GM13976 (cell line): ENCODE measurements around the gene CTU1.

Experiments used
- DNase-seq: peaks from one replicate; pipeline ENCODE4 v3.0.0; 2012; ENCODE audit warnings: low spot score
- in situ Hi-C: fragments of 300-500 bp; cut with MboI; formaldehyde crosslinking; loops from one replicate; pipeline ENCODE4 v1.12.0; 2022; ENCODE audit warnings: low sequenced_read_pairs, mixed read lengths, inconsistent platforms; ENCODE audit not compliant: unreplicated experiment
- TF ChIP-seq, protein P1 (sequence below): IDR thresholded peaks from 2 replicates; pipeline ENCODE4 v1.5.1; 2012; ENCODE audit warnings: borderline replicate concordance, mild to moderate bottlenecking; ENCODE audit not compliant: insufficient read depth; ENCODE audit errors: extremely low read depth, missing control alignments, control extremely low read depth

The CTU1 gene

DNA sequence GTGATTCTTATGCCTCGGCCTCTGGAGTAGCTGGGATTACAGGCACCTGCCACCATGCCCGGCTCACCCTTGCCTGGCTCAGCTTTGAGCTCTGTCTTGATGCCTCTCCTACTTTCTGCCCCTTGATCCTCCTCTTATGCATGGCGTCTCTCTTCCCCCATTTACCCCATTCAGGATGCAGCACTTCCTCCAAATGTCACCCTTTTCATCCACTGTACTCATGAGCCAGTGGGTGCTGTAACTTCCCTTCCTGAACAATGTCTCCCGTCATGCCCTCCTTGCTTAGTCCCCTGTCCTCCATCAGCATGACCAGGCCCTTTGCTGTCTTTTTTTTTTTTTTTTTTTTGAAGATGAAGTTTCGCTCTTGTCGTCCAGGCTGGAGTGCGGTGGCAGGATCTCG, 13.0 kb upstream of the CTU1 start:
- DNase-seq = no peak
- TF ChIP-seq, protein P1, sequence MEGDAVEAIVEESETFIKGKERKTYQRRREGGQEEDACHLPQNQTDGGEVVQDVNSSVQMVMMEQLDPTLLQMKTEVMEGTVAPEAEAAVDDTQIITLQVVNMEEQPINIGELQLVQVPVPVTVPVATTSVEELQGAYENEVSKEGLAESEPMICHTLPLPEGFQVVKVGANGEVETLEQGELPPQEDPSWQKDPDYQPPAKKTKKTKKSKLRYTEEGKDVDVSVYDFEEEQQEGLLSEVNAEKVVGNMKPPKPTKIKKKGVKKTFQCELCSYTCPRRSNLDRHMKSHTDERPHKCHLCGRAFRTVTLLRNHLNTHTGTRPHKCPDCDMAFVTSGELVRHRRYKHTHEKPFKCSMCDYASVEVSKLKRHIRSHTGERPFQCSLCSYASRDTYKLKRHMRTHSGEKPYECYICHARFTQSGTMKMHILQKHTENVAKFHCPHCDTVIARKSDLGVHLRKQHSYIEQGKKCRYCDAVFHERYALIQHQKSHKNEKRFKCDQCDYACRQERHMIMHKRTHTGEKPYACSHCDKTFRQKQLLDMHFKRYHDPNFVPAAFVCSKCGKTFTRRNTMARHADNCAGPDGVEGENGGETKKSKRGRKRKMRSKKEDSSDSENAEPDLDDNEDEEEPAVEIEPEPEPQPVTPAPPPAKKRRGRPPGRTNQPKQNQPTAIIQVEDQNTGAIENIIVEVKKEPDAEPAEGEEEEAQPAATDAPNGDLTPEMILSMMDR = no peak
- in situ Hi-C loops = no loop called here

GRCh38 chr19:51120160-51120559, 12.0 kb upstream of the CTU1 start:
- TF ChIP-seq, protein P1 = no peak
- in situ Hi-C loops = no loop called here
- DNase-seq = no peak

GRCh38 chr19:51119611-51120010, 11.4 kb upstream of the CTU1 start:
- no peak for DNase-seq
- TF ChIP-seq, protein P1 = no peak
- in situ Hi-C loops = no loop called here

- TF ChIP-seq, protein P1 = no peak
- in situ Hi-C loops = no loop called here
Observed at GRCh38 chr19:51119101-51119500, 10.9 kb upstream of the CTU1 start.

DNA sequence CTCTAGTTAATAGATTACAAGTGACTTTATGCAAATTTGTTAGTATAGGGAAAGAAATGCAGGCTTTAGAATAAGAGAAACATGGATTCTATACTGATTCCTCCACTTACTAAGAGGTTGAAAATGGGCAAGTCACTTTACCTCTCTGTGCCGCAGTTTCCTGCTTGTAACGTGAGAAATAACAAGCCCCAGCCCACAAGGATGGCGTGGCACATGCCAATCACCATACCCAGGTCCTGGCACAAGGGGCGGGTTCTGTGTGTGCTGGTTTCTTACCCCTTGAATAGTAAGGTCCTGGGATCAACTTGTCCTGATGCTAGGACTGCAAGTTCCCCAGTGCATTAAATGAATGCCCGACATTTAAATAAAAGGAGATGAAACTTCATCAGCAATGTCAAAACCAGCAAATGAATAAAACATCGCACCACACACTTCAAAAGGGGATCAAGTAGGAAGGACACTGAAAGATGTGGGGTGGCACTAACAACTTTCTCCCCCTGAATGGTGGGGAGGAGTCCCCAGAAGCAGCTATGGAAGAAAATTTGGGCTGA, 8.6 kb upstream of the CTU1 start:
- TF ChIP-seq, protein P1 = no peak
- in situ Hi-C loops = no loop called here
- DNase-seq = no peak

More at GRCh38 chr19:51119101-51119500, 10.9 kb upstream of the CTU1 start:
- no peak for DNase-seq

GRCh38 chr19:51114087-51114729, 6.0 kb upstream of the CTU1 start:
- DNase-seq = no peak
- in situ Hi-C loops = no loop called here
- TF ChIP-seq, protein P1 = no peak
